PC-3 (cell line): ENCODE data around the gene MRPL45. TPM values are rescaled to one million over a fixed set of nuclear protein-coding genes. Genes with fewer than 3 reads are reported as not detected.
A peak's percentile ranks its signal among the peaks of the same experiment; 100 is the strongest.

ENCODE experiments used
- ATAC-seq: fragments of 200-7000 bp; cut with Tn5 transposase; 2 replicates; pipeline ENCODE4 v1.9.1; 2020; ENCODE audit warnings: mild to moderate bottlenecking, moderate library complexity
- BruUV-seq: library from RNA; stranded (reverse); fragments of 400-500 nt; replicated peaks from 2 replicates; lab custom pipeline; 2021; lab: Mats Ljungman, UMichigan
- CTCF ChIA-PET: fragments of 300-600 bp; sonication (Branson Sonifier 250); formaldehyde crosslinking; loops from one replicate; lab custom pipeline; 2022; ENCODE audit warnings: antibody characterized with exemption; lab: Charles Lee
- POLR2A ChIA-PET: fragments of 300-600 bp; sonication (Branson Sonifier 250); formaldehyde crosslinking; loops from one replicate; lab custom pipeline; 2022; ENCODE audit warnings: antibody characterized with exemption; ENCODE audit not compliant: unreplicated experiment; lab: Charles Lee
- DNase-seq: peaks from one replicate; pipeline ENCODE4 v3.0.0-alpha.2; 2015
- H2AFZ ChIP-seq: fragments of 300-600 bp; sonication (generic); 2 replicates; pipeline ENCODE4 v1.6.0; 2016; ENCODE audit warnings: antibody characterized with exemption, low read length
- H3F3A ChIP-seq: fragments of 300-600 bp; sonication (generic); one replicate; pipeline ENCODE4 v1.6.0; 2017; ENCODE audit warnings: antibody characterized with exemption, low read length, control low read depth, mild to moderate bottlenecking; ENCODE audit not compliant: unreplicated experiment
- H3K27ac ChIP-seq: fragments of 300-600 bp; sonication (generic); 2 replicates; pipeline ENCODE4 v1.5.1; 2016; ENCODE audit warnings: mild to moderate bottlenecking, low read length
- H3K27me3 ChIP-seq: fragments of 300-600 bp; sonication (generic); 2 replicates; pipeline ENCODE4 v1.6.1; 2016; ENCODE audit warnings: low read length, mixed read lengths
- H3K36me3 ChIP-seq: fragments of 300-600 bp; sonication (generic); 2 replicates; pipeline ENCODE4 v1.6.1; 2016; ENCODE audit warnings: low read depth, mixed run types, low read length, mixed read lengths
- H3K4me1 ChIP-seq: fragments of 300-600 bp; sonication (generic); 2 replicates; pipeline ENCODE4 v1.5.1; 2016; ENCODE audit warnings: low read length; ENCODE audit not compliant: insufficient read depth
- H3K4me2 ChIP-seq: fragments of 300-600 bp; sonication (generic); 2 replicates; pipeline ENCODE4 v1.6.0; 2016; ENCODE audit warnings: low read length
- H3K4me3 ChIP-seq: fragments of 300-600 bp; sonication (generic); 2 replicates; pipeline ENCODE4 v1.5.1; 2016; ENCODE audit warnings: mild to moderate bottlenecking, low read length, mixed read lengths
- H3K79me2 ChIP-seq: fragments of 300-600 bp; sonication (generic); 2 replicates; pipeline ENCODE4 v1.6.1; 2017; ENCODE audit warnings: low read length, mixed read lengths
- H3K9ac ChIP-seq: fragments of 300-600 bp; sonication (generic); 2 replicates; pipeline ENCODE4 v1.6.0; 2016; ENCODE audit warnings: mild to moderate bottlenecking, low read length
- H3K9me2 ChIP-seq: fragments of 300-600 bp; sonication (generic); replicated peaks from 2 replicates; pipeline ENCODE4 v1.6.1; 2016; ENCODE audit warnings: mixed run types, low read length, mixed read lengths
- H3K9me3 ChIP-seq: fragments of 300-600 bp; sonication (generic); 2 replicates; pipeline ENCODE4 v1.6.1; 2016; ENCODE audit warnings: low read length, mixed read lengths
- H4K20me1 ChIP-seq: fragments of 300-600 bp; sonication (generic); 2 replicates; pipeline ENCODE4 v1.6.1; 2016; ENCODE audit warnings: low read length, mixed read lengths
- EZH2 ChIP-seq: fragments of 300-600 bp; sonication (generic); IDR thresholded peaks from one replicate; pipeline ENCODE4 v1.6.1; 2017; ENCODE audit warnings: antibody characterized with exemption, mild to moderate bottlenecking, low read length; ENCODE audit not compliant: unreplicated experiment
- EZH2phosphoT487 ChIP-seq: fragments of 300-600 bp; sonication (generic); IDR thresholded peaks from 2 replicates; pipeline ENCODE4 v1.6.1; 2018; ENCODE audit warnings: mild to moderate bottlenecking, antibody characterized with exemption, low read length, borderline replicate concordance
- intact Hi-C: fragments of 100-400 bp; cut with micrococcal nuclease; formaldehyde crosslinking; loops from 2 replicates; pipeline ENCODE4 v1.9.0; 2023
- total RNA-seq: library from RNA; depleted of rRNA; stranded (reverse); fragments of >200 nt; gene quantifications from 2 replicates; pipeline ENCODE4 v1.2.3, GENCODE V29; 2014
- TF ChIP-seq, protein P1 (sequence below): fragments of 300-600 bp; sonication (generic); conservative IDR thresholded peaks from 2 replicates; pipeline ENCODE4 v1.5.1; 2017; ENCODE audit warnings: antibody characterized with exemption, low read depth, mild to moderate bottlenecking, low read length

Gene MRPL45
- total RNA-seq, 1 experiment from 2014 or later: 34.3 TPM

DNA sequence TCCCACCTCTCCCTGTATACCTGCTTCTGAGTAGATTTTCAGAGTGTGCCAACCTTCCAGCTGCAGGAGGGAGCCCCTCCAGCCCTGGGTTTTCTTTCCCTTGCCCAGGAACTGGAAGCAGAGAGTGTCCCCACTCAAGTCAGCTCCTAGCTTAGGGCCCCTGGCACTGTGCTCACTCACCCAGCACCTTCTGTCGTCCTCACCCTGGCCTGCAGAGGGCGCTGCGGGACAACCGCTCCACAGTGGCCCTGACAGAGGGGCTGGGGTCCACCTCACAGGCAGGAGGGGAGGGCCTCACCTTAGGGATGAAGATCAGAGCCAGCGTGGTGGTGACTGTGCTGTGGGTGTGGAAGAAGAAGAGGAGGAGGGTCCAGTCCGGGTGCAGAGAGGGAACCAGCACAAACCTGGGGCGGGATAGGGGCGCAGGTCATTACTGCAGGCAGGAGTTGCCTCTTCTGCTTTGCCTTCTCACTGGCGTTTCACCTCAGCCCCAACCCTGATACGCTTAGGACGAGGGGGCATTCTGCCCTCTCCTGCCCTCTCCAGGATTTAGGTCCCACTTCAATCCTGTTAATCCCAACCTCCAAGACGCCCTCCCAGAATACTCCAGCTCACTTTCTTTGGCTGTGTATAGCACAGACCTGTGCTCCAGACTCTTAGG, 36.8 kb downstream of the MRPL45 start:
- no peaks in the 10 kb centered on the region for H3K79me2 ChIP-seq
- no peaks in the 10 kb centered on the region for H3K9me3 ChIP-seq
- no peak overlapping the region for H2AFZ ChIP-seq
- peak; percentile 39 for DNase-seq
- no peaks in the 10 kb centered on the region for H3K9me2 ChIP-seq
- no peaks in the 10 kb centered on the region for H3F3A ChIP-seq
- no peak overlapping the region for H3K27ac ChIP-seq
- ChIA-PET POLR2A (no interaction called here), CTCF (interaction anchor here (0.7 to 1.0 kb wide), 2 partner anchors 15 to 70 kb away, joined by 3 to 4 read pairs; no protein-coding TSS in a partner anchor)
- TF ChIP-seq EZH2phosphoT487: no peak
- TF ChIP-seq, protein P1, sequence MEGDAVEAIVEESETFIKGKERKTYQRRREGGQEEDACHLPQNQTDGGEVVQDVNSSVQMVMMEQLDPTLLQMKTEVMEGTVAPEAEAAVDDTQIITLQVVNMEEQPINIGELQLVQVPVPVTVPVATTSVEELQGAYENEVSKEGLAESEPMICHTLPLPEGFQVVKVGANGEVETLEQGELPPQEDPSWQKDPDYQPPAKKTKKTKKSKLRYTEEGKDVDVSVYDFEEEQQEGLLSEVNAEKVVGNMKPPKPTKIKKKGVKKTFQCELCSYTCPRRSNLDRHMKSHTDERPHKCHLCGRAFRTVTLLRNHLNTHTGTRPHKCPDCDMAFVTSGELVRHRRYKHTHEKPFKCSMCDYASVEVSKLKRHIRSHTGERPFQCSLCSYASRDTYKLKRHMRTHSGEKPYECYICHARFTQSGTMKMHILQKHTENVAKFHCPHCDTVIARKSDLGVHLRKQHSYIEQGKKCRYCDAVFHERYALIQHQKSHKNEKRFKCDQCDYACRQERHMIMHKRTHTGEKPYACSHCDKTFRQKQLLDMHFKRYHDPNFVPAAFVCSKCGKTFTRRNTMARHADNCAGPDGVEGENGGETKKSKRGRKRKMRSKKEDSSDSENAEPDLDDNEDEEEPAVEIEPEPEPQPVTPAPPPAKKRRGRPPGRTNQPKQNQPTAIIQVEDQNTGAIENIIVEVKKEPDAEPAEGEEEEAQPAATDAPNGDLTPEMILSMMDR: peak; percentile 80
- no peaks in the 10 kb centered on the region for H3K4me1 ChIP-seq
- H3K36me3 ChIP-seq: no peaks in the 10 kb centered on the region
- no peak overlapping the region for H3K4me2 ChIP-seq
- BruUV-seq: no TSS peak
- no peak overlapping the region for H3K4me3 ChIP-seq
- no peaks in the 10 kb centered on the region for H4K20me1 ChIP-seq
- intact Hi-C loops: no loop called here
- no peak overlapping the region for H3K9ac ChIP-seq
- no peaks in the 10 kb centered on the region for H3K27me3 ChIP-seq
- peak; percentile 58 for ATAC-seq

DNA sequence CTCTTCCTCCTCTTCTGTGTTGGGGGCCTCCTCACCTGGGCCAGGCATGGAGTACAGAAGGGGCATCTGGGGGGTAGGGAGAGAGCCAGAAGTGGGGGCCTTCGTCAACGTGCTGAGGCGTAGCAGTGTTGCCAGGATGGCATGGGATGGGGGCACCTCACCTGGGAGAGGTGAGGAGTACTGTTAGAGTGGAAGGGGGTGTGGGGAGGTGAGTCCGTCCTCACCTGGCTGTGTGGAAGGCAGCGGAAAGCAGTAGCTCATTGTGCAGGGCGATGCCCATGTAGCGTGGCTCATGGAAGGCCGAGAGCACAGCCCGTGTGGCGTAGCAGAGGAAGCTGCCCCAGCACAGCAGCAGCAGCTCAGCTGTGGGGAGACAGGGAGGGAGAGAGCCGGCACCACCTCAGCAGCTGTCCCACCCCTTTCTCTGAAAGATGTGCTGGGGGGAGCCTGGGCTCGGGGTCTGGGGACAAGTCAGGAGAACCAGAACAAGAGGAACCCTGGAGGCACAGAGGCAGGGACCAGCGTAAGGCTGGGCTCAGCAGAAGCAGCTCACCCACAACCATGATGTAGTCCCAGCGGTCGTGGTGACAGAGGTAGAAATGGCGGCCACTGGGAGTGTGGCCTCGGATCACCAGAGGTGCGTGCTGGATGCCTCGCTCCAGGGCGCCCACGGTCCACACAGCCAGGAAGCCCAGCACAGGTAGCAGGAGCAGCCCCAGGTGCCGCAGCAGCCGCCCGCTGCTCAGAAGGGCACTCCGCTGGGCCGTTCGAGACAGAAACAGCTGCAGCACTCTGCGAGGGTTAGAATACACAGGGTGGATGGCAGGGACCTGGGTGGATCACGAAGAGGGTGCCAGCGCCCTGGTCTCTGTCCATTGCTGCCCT, 37.8 kb downstream of the MRPL45 start:
- DNase-seq: no peak
- Histone ChIP-seq H3K4me3 (no peak overlapping the region), H3K27ac (no peak overlapping the region), H3K9me3 (no peaks in the 10 kb centered on the region), H3K9ac (no peak overlapping the region), H3K4me1 (no peaks in the 10 kb centered on the region), H3K36me3 (no peaks in the 10 kb centered on the region), H3F3A (no peaks in the 10 kb centered on the region), H3K27me3 (no peaks in the 10 kb centered on the region), H3K4me2 (no peak overlapping the region), H3K9me2 (no peaks in the 10 kb centered on the region), H2AFZ (no peak overlapping the region), H4K20me1 (no peaks in the 10 kb centered on the region), H3K79me2 (no peaks in the 10 kb centered on the region)
- CTCF ChIA-PET: no interaction called here
- POLR2A ChIA-PET: no interaction called here
- intact Hi-C loops: no loop called here
- TF ChIP-seq, protein P1: no peak
- TF ChIP-seq EZH2phosphoT487: no peak
- ATAC-seq: no peak
- BruUV-seq: no TSS peak

DNA sequence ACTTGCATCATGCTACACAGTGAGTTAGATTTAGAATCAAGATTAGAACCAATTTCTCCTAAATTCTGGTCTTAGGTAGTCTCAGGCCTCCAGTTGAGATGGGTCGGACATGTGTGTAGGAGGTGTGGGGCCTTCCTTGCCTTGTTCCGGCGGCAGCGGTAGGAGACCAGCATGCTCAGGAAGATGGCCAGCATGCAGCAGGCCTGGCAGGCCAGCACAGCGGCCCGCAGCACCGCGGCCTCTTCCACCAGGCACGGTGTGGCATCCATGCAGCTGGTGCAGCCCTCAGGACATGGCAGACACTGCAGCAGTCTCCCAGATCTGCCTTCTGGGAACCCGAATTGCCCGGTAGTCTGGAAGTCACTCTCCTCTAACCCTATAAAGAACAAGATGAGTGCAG, 39.9 kb downstream of the MRPL45 start:
- no peak overlapping the region for H3K27ac ChIP-seq
- no peaks in the 10 kb centered on the region for H3K79me2 ChIP-seq
- H3F3A ChIP-seq: no peaks in the 10 kb centered on the region
- CTCF ChIA-PET: no interaction called here
- no peak overlapping the region for H2AFZ ChIP-seq
- intact Hi-C loops: no loop called here
- no peaks in the 10 kb centered on the region for H4K20me1 ChIP-seq
- H3K9ac ChIP-seq: no peak overlapping the region
- DNase-seq (no peak), ATAC-seq (no peak)
- H3K36me3 ChIP-seq: no peaks in the 10 kb centered on the region
- H3K4me3 ChIP-seq: no peak overlapping the region
- H3K9me3 ChIP-seq: no peaks in the 10 kb centered on the region
- H3K27me3 ChIP-seq: no peaks in the 10 kb centered on the region
- H3K9me2 ChIP-seq: no peaks in the 10 kb centered on the region
- POLR2A ChIA-PET: no interaction called here
- TF ChIP-seq EZH2: no peak
- TF ChIP-seq, protein P1: no peak
- no peak for TF ChIP-seq EZH2phosphoT487
- no peak overlapping the region for H3K4me2 ChIP-seq
- no TSS peak for BruUV-seq
- no peaks in the 10 kb centered on the region for H3K4me1 ChIP-seq
